HepG2 (cell line): ENCODE results near the gene PPY. TPM values are rescaled to one million over a fixed set of nuclear protein-coding genes. Genes with fewer than 3 reads are reported as not detected.

Source experiments
- ATAC-seq: fragments of 200-7000 bp; cut with Tn5 transposase; 3 replicates; pipeline ENCODE4 v1.9.1; 2020; ENCODE audit warnings: mild to moderate bottlenecking, moderate library complexity
- BruUV-seq: library from RNA; stranded (reverse); fragments of 400-500 nt; replicated peaks from 2 replicates; lab custom pipeline; 2021; lab: Mats Ljungman, UMichigan
- CTCF ChIA-PET: fragments of 300-600 bp; formaldehyde crosslinking; extraction: SDS; loops from one replicate; lab custom pipeline; 2021; ENCODE audit warnings: low total read pairs, inconsistent platforms, low intra/inter-chr PET ratio; lab: Yijun Ruan, JAX
- POLR2A ChIA-PET: fragments of 350-600 bp; sonication (Branson Sonifier 250); formaldehyde crosslinking; loops from one replicate; lab custom pipeline; 2020; ENCODE audit warnings: antibody characterized with exemption, inconsistent platforms; lab: Yijun Ruan, JAX
- DNase-seq: peaks from one replicate; pipeline ENCODE4 v3.0.0-alpha.2; 2015; ENCODE audit warnings: low spot score
- FAIRE-seq: peaks from 3 replicates; lab custom pipeline; 2011; peaks lifted over from hg19 to GRCh38; lab: Jason Lieb, UNC
- H2AFZ ChIP-seq: one replicate; pipeline ENCODE4 v1.6.1; 2011; ENCODE audit warnings: low read length, inconsistent platforms
- H3K27ac ChIP-seq: fragments of 300-600 bp; 3 replicates; pipeline ENCODE4 v1.8.0; 2011; ENCODE audit warnings: mixed run types, mild to moderate bottlenecking, mixed read lengths, low read length, inconsistent platforms; ENCODE audit not compliant: insufficient read depth; ENCODE audit errors: extremely low read length
- H3K27me3 ChIP-seq, 2 experiments: fragments of 200-600 bp in 1 of 2; 2 replicates in 1 of 2; 3 replicates in 1 of 2; pipeline versions ENCODE4 v1.6.0 to v1.8.0; 2011; ENCODE audit warnings: low read length in 2 of 2, mild to moderate bottlenecking in 2 of 2, moderate library complexity in 2 of 2, inconsistent platforms in 1 of 2; ENCODE audit not compliant: insufficient read depth in 2 of 2, control insufficient read depth in 1 of 2
- H3K36me3 ChIP-seq, 2 experiments: fragments of 200-600 bp in 1 of 2; replicated peaks in 1 of 2; 2 replicates in 1 of 2; 3 replicates in 1 of 2; pipeline versions ENCODE4 v1.5.1 to v1.8.0; 2011; ENCODE audit warnings: low read length in 2 of 2, inconsistent platforms in 1 of 2; ENCODE audit not compliant: insufficient read depth in 2 of 2, control insufficient read depth in 1 of 2
- H3K4me1 ChIP-seq: 2 replicates; pipeline ENCODE4 v1.5.1; 2012; ENCODE audit warnings: low read length, inconsistent platforms; ENCODE audit not compliant: insufficient read depth
- H3K4me2 ChIP-seq: 2 replicates; pipeline ENCODE4 v1.6.0; 2011; ENCODE audit warnings: low read depth, low read length, inconsistent platforms
- H3K4me3 ChIP-seq, 3 experiments: fragments of 200-600 bp in 1 of 3; sonication (generic), shearing (Covaris generic) in 1 of 3; replicated peaks in 1 of 3; 2 replicates each; pipeline ENCODE4 v1.5.1; 2011 to 2016; ENCODE audit warnings: low read length in 3 of 3, inconsistent platforms in 2 of 3, low read depth in 2 of 3, mild to moderate bottlenecking in 2 of 3, control low read depth in 1 of 3, mixed read lengths in 1 of 3; ENCODE audit not compliant: insufficient read depth in 1 of 3
- H3K79me2 ChIP-seq: one replicate; pipeline ENCODE4 v1.6.1; 2011; ENCODE audit warnings: low read length, inconsistent platforms; ENCODE audit not compliant: insufficient read depth
- H3K9ac ChIP-seq: 2 replicates; pipeline ENCODE4 v1.6.0; 2011; ENCODE audit warnings: mild to moderate bottlenecking, low read depth, low read length, inconsistent platforms; ENCODE audit not compliant: insufficient read depth
- H3K9me3 ChIP-seq: 2 replicates; pipeline ENCODE4 v1.5.1; 2012; ENCODE audit warnings: mild to moderate bottlenecking, low read length
- H4K20me1 ChIP-seq: 2 replicates; pipeline ENCODE4 v1.6.0; 2011; ENCODE audit warnings: inconsistent platforms, mild to moderate bottlenecking, low read length, moderate library complexity; ENCODE audit not compliant: insufficient read depth
- MZF1 ChIP-seq: sonication (generic); formaldehyde crosslinking; IDR thresholded peaks from 2 replicates; pipeline ENCODE4 v1.8.1; 2023; ENCODE audit warnings: mild to moderate bottlenecking, missing genetic modification reagents, borderline replicate concordance
- RNF2 ChIP-seq: fragments of 450-650 bp; conservative IDR thresholded peaks from 2 replicates; pipeline ENCODE4 v1.6.1; 2016; ENCODE audit warnings: low read depth
- TCF12 ChIP-seq, 2 experiments: fragments of 450-650 bp in 1 of 2; sonication (generic) in 1 of 2; formaldehyde crosslinking in 1 of 2; IDR thresholded peaks; 2 replicates each; pipeline versions ENCODE4 v1.6.1 to v1.8.0; 2017 to 2022; ENCODE audit warnings: antibody characterized with exemption in 1 of 2, mild to moderate bottlenecking in 1 of 2, missing genetic modification reagents in 1 of 2, moderate library complexity in 1 of 2
- TCF7L2 ChIP-seq: IDR thresholded peaks from 2 replicates; pipeline ENCODE4 v1.6.1; 2011; ENCODE audit warnings: mild to moderate bottlenecking, low read depth, low read length, moderate library complexity
- ZBTB42 ChIP-seq: sonication (generic); formaldehyde crosslinking; IDR thresholded peaks from 2 replicates; pipeline ENCODE4 v1.5.0; 2020; ENCODE audit warnings: mild to moderate bottlenecking, missing genetic modification reagents
- ZNF629 ChIP-seq: sonication (generic); formaldehyde crosslinking; conservative IDR thresholded peaks from 2 replicates; pipeline ENCODE4 v1.5.0; 2020; ENCODE audit warnings: missing genetic modification reagents
- WGBS: methylation state at CpG from one replicate; pipeline ENCODE4 v1.1.6; 2017; ENCODE audit warnings: low lambda C conversion rate; 5-methylcytosine and 5-hydroxymethylcytosine counted together
- in situ Hi-C: cut with HindIII; loops from 2 replicates; pipeline ENCODE4 v1.10.0; 2017; ENCODE audit warnings: low pct_unique_long_range_greater_than_20kb; ENCODE audit not compliant: extremely low pct_ligation_motif_present
- intact Hi-C: fragments of 100-400 bp; cut with micrococcal nuclease; formaldehyde crosslinking; loops from one replicate; pipeline ENCODE4 v1.10.0; 2022; ENCODE audit not compliant: unreplicated experiment
- polyA plus RNA-seq, 8 experiments: library from polyadenylated mRNA; depleted of rRNA in 3 of 8; stranded (reverse) in 7 of 8; unstranded in 1 of 8; fragments of >200 nt; fragmentation: Illumina TruSeq in 4 of 8; extraction: Trizol in 4 of 8; gene quantifications; 2 replicates each; pipeline versions ENCODE4 v1.2.1 to v1.2.3, GENCODE V29; 2011 to 2016; ENCODE audit warnings: low read depth in 4 of 8, missing spikeins in 1 of 8, mixed read lengths in 1 of 8; ENCODE audit not compliant: insufficient read depth in 1 of 8
- total RNA-seq, 5 experiments: library from RNA; depleted of rRNA; stranded (reverse); fragments of >200 nt; fragmentation: Illumina TruSeq; extraction: Trizol; gene quantifications; 2 replicates each; pipeline ENCODE4 v1.2.3, GENCODE V29; 2016; ENCODE audit warnings: low read depth in 1 of 5
- TF ChIP-seq, protein P1 (sequence below): IDR thresholded peaks from 2 replicates; pipeline ENCODE4 v1.6.1; 2012; ENCODE audit warnings: inconsistent platforms

Gene PPY
- total and polyA plus RNA-seq, 2 of the 13 experiments (the other 11 are each of a cell fraction or from before 2014, with no cell fraction given), result not detected

DNA sequence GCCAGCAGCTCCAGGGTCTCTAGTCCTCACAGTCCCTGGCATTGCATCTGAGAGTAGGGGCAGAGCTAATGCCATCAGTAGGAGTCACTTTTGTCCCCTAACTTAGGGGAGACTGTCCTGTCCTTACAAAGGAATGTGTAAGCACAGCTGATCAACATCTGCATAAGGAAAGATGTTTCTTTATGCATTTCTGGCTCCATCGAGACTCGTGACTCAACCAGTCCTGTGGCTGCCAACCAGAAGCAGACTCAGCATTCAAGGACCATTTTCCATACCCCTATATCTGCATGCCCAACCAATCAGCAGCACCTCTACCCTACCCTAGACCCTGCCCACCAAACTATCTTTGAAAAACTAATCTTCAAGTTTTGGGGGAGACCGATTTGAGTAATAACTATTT is 26.7 kb downstream of the PPY start:
- Histone ChIP-seq H3K27ac (no peak overlapping the region), H3K27me3 (peaks cover 4 to 59% of the 10 kb centered on the region in 2 experiments; a peak in 4 of 5 replicates), H3K9me3 (no peaks in the 10 kb centered on the region), H3K9ac (no peak overlapping the region), H3K4me2 (no peak overlapping the region), H3K4me3 (no peak overlapping the region), H3K36me3 (no peaks in the 10 kb centered on the region), H3K4me1 (no peaks in the 10 kb centered on the region), H4K20me1 (no peaks in the 10 kb centered on the region), H2AFZ (no peak overlapping the region), H3K79me2 (no peaks in the 10 kb centered on the region)
- ChIA-PET POLR2A (no interaction called here), CTCF (no interaction called here)
- TF ChIP-seq MZF1 (CRISPR knock-in tag) (no peak), RNF2 (no peak), TCF7L2 (no peak), ZBTB42 (CRISPR knock-in tag) (no peak)
- TF ChIP-seq, protein P1, sequence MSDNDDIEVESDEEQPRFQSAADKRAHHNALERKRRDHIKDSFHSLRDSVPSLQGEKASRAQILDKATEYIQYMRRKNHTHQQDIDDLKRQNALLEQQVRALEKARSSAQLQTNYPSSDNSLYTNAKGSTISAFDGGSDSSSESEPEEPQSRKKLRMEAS, result no peak
- intact Hi-C loops (no loop called here), in situ Hi-C loops (no loop called here)
- ATAC-seq (no peak), FAIRE-seq (no peak), DNase-seq (no peak)
- 1% methylated on average over 3 of the region's 3 CpGs for WGBS
- no TSS peak for BruUV-seq

DNA sequence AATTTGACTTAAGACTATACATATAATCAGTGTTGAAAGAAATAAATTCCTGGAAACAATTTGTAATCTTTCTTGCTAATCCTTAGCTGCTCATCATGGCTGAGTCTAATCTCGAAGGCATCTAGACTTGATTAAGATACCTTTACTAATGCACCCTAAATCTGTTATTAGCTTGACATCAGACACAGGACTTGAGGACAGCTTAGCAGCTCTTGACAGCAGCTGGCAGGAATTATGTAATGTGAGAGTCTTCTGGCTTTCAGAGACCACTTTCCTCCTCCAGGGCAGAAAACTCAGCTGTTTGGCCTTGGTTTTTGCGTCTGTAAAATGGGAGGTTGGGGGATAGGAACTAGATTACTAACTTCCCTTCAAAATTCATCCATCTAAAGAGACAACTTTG is 27.8 kb downstream of the PPY start:
- H3K27me3 ChIP-seq, result peaks cover 4 to 65% of the 10 kb centered on the region in 2 experiments; a peak in 4 of 5 replicates
- H3K27ac ChIP-seq, result no peak overlapping the region
- in situ Hi-C loops (no loop called here), intact Hi-C loops (no loop called here)
- DNase-seq (no peak), ATAC-seq (no peak), FAIRE-seq (no peak)
- H4K20me1 ChIP-seq, result no peaks in the 10 kb centered on the region
- ChIA-PET POLR2A (no interaction called here), CTCF (no interaction called here)
- H2AFZ ChIP-seq, result no peak overlapping the region
- no TSS peak for BruUV-seq
- H3K4me2 ChIP-seq, result no peak overlapping the region
- H3K9ac ChIP-seq, result no peak overlapping the region
- TF ChIP-seq ZNF629 (CRISPR knock-in tag) (peak; percentile 25; the same call in 1 of the 2 replicates), TCF12 (IDR thresholded peaks at IDR 0.05) (no peak), TCF12 (CRISPR knock-in tag; IDR thresholded peaks at IDR 0.05) (no peak)
- no peaks in the 10 kb centered on the region for H3K36me3 ChIP-seq
- no peaks in the 10 kb centered on the region for H3K9me3 ChIP-seq
- H3K4me1 ChIP-seq, result no peaks in the 10 kb centered on the region
- 0% methylated on average over 2 of the region's 2 CpGs for WGBS
- no peaks in the 10 kb centered on the region for H3K79me2 ChIP-seq
- H3K4me3 ChIP-seq, result no peak overlapping the region
